HuH-7 (cell line): ENCODE measurements around the gene CACNG6.

Experiments used
- DNase-seq: peaks from one replicate; pipeline ENCODE4 v3.0.0; 2011; ENCODE audit warnings: low spot score

The CACNG6 gene

DNA sequence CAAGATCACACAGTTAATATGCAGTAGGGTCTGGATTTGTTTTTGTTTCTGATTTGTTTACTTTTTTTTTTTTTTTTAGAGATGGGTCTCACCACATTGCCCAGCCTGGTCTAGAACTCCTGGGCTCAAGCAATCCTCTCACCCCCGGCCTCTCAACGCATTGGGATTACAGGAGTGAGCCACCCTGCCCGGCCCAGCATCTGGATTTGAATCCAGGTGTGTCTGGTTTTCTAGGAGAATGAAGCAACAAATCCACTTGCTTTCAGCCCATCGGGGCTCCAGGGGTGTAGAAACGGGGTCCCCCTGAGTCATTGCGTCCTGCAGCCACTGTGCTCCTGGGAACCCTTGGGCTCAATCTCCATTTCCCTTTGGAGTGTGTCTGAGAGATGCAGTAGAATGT, 22.1 kb upstream of the CACNG6 start:
- no peak for DNase-seq

- no peak for DNase-seq
These were observed 19.8 kb upstream of the CACNG6 start for GRCh38 chr19:53971673-53972072.

DNA sequence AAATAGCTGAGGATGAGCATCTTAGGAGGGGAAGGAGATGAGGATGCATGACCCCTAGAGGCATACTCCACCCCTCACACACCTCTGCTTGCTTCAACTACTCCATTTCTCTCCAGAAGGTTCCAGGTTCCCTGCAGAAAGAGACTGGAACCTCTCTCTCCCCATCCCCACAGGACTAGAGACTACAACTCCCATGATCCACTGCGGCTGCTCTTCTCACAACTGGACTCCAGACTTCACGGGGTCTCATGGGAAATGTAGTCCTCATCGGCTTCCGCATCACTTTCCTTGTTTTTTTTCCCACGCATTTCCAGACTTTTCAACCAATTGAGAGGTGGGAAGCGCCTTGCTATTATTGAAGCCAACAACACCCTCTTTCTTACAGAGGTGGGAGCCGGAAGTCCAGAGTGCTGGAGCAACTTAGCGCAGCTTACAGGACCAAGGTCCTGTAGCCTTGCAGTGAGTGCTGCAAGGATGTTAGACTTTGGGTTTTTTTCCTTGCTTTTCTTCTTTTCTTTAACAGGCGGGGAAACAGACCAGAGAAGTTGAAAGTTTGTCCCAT, 13.9 kb upstream of the CACNG6 start:
- DNase-seq = peak; percentile 73

DNA sequence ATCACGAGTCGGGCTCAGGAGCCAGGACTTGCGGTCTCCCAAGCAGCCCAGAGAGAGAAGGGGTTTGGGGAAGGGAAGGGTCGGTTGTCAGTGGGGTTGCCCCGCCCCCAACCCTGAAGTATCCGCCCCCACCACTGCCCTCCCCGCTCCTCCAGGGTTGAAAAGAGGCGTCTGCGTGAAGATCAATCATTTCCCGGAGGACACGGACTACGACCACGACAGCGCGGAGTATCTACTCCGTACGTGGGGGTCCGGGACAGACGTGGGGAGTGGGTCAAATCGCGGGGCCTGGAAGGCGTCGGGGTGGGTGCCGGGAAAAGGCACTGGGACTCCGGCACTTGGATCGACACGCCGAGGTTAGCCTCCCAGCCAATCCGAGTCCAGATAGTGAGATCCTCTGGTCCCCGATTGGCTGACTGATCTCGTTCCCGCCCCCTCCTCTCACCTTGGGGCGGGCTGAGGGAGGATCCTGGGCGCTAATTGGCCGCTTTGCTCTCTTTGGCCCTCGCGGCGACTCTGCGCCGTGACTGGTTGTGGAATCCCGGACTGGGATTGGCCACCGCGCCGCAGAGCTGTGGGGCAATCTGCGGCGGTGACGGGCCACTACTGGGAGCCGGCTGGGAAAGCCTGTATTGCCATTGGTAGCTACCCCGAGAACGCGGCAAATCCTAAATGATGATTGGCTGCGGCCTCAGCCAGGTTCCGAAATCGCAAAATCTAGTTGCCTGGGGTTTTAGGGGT, 13.3 kb upstream of the CACNG6 start:
- no peak for DNase-seq

DNA sequence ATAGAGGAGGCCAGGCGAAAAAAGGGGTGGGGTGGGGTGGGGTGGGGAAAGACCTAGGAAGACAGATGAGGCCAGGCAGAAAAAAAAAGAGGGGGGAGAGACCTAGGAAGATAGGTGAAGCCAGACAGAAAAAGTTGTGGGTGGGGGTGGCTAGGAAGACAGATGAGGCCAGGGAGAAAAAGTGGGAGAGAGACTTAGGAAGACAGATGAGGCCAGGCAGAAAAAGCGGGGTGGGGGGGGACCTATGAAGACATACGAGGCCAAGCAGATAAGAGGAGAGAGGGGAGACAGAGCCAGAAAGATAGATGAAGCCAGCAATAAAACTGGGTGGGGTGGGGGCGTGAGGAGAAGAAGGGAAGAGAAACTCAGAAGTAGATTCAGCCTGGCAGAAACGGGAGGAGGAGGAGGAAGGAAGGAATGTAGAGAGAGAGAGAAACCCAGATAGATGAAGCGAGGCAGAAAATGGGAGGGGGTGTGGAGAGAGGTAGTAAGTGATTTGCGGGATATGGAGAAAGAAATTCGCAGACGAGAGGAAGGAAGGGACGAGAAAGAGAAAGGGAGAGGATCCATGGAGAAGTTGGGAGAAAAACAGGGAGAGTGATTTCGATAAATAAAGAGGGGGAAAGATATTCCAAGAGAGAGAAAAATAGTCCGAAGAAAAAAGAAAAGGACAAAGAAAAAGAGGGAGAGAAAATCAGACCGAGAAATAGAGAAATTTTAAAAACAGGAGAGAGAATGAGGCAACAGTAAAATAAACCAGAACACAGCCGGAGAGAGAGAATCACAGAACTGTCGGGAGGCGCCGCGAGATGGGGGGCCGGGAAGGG, 12.2 kb upstream of the CACNG6 start:
- DNase-seq = no peak

DNA sequence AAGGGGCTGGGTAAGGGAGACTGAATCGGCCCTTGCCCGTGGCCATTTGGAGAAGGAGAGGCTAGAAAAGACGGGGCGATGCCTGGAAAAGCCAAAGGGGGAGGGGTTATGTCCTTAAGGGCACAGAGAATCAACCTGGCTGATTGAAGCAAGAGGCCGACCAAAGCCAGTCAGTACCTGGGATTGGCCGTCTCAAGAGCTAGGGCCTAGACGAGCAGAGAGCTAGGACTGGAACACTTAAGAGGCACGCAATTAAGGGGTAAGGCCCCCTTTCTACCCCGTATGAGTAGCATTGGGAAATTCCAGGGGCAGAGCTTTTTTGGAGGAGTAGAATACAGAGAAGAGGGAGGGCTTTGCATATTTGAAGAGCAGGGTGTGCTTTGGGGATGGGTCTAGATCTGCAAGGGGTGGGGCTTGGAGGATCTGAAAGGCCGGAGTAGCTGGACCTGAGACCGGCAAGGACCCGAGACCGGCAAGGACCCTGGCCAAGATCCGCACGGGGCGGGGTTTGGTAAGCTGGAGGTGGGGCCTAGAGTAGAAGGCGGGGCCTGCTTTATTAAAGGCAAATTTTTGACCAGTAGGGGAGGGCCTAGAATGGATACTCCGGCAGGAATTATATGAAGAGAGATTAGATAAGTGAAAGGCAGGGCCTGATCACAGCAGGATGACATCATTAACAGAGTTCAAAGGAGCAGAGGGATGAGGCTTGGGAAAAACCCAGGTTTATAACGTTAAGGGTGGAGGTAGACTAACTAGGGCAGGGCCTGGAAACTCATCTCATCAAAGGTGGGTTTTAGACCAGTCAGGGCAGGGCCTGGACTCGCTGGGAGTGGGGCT, 10.7 kb upstream of the CACNG6 start:
- DNase-seq = peak; percentile 61

- no peak for DNase-seq
These were observed 10.0 kb upstream of the CACNG6 start for GRCh38 chr19:53981376-53981951.

DNA sequence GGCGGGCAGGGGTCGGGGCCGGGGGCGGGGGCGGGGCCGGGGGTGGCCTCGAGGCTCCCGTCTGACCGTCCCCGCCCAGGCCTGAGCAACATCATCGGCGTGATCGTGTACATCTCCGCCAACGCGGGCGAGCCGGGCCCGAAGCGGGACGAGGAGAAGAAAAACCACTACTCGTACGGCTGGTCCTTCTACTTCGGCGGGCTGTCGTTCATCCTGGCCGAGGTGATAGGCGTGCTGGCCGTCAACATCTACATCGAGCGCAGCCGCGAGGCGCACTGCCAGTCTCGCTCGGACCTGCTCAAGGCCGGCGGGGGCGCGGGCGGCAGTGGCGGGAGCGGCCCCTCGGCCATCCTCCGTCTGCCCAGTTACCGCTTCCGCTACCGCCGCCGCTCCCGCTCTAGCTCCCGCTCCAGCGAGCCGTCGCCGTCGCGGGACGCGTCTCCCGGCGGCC, 9.4 kb upstream of the CACNG6 start:
- DNase-seq = no peak

- DNase-seq = no peak
These were observed 8.8 kb upstream of the CACNG6 start for GRCh38 chr19:53982611-53983010.

DNA sequence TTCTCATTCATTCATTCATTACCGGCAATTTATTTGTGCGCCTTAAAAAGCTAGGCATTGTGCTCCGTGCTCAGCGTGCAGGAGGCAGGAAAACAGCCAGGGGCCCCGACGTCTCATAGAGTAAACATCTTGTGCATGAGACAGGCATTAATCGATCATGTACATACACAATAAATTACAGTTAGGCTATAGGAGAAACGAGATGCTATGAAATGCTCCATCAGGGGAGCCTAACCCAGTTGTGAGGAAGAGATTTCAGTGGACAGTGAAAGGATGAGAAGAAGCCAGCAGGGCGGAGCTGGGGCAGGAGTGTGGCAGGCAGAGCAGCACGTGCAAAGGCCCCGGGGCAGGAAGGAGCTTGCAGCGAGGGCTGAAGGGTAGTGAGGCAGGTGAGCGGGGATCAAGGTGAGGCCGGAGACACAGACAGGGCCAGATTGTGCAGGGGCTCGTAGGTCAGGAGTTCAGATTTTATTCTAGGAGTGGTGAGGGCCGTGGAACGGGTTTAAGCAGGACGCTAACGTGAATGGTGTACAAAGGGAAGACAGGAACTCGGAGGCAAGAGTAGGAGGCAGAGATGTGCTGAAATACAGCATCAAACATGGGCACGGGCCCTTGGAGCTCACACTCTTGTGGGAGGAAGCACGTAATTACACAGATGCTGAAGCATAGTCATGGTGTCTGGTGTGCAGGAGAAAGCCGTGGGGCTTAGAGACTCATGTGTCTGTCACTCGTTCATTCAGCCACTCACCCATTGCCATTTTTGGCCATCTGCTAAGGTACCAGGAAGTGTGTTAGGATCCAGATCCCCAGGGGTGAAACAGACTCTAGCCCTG, 7.8 kb upstream of the CACNG6 start:
- no peak for DNase-seq

DNA sequence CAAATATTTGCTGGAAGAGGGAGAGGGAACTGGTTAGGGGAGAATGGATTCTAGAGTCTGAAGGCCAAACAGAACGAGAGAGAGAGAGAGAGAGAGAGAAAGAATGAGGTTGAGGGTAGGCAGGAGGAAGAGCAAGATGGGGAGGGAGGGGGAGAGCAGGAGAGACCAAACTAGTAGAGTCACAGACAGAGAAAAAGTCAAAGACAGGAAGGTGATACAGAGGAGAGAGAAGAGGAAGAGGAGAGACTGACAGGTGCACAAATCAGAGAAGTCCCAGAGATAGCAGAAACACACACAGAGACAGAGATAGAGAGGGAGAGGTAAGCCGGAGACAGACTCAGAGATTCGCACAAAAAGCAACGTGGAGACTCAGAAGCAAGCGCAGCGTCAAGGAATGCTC, 5.6 kb upstream of the CACNG6 start:
- DNase-seq = no peak

DNA sequence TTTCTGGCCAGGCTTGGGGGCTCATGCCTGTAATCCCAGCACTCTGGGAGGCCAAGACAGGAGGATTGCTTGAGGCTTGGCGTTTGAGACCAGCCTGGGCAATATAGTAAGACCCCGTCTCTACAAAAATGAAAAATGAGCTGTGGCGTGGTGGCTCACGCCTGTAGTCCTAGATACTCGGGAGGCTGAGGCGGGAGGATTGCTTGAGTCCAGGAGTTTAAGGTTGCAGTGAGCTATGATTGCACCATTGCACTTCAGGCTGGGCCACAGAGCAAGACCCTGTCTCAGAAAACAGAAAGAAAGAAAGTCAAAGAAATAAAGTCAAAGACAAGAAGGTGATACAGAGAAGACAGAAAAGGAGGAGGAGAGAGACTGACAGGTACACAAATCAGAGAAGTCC, 2.5 kb upstream of the CACNG6 start:
- DNase-seq = no peak

DNA sequence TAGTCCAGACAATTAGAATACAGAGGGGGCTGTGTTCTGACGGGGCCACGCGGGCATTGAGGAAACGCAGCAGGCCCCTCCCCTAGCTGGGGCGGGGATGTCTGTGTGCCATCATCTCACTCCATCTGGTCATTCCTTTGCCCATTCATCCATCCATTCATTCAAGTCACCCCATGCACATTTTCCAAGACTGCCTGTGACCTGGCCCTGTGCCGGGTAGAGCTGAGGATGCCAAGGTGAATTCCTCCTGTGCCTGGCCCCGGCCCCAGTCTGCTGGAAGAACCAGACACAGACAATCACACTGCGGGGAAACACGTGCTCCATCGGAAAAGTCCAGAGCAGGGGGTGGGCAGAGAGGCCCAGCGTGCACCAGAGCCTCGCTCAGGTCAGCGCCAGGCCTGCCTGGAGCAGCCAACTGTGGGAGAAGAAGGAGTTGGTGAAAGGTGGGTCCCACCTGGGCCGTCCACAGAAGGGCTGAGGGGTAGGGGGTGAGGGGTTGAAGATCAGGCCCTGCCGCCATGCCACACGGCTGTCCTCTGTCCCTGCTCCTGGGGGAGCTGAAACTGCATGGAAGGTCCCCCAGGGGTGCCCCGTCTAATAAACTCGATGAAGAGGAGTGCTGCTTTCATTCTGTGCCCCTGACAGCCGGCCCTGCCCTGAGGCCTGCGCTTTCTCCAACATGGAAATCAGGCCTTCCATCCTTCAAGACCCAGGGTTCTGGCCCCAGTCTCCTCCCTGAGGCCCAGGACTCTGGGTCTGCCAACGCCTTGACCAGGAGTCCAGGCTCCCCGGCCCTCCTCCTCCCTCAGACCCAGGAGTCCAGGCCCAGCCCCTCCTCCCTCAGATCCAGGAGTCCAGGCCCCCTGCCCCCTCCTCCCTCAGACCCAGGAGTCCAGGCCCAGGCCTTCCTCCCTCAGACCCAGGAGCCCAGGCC, 1.6 kb upstream of the CACNG6 start:
- no peak for DNase-seq

GRCh38 chr19:53992211-53992610, 774 bp downstream of the CACNG6 start:
- DNase-seq = no peak

GRCh38 chr19:53992815-53993214, 1.4 kb downstream of the CACNG6 start:
- DNase-seq = no peak

- DNase-seq = no peak
These were observed 2.0 kb downstream of the CACNG6 start for GRCh38 chr19:53993448-53993847.

DNA sequence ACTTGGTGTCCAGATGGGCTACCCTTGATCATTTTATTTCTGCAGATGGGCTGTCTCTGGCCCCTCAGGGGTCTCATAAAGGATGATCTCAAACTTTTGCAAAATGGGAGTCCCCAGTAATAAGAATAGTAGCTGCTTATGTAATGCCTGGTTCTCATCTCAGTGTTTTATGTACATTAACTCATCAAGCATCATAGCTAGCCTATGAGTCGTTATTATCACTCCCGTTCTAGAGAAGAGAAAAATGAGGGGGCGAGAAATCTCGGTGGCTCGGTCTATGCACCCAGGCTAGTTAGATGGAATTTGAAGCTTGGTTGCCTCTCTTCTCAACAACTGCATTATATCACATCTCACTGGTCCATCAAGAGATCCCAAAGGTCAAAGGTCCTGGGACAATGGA, 3.4 kb downstream of the CACNG6 start:
- DNase-seq = no peak

GRCh38 chr19:53998223-53998622, 6.8 kb downstream of the CACNG6 start:
- DNase-seq = no peak

GRCh38 chr19:53999694-54000093, 8.3 kb downstream of the CACNG6 start:
- DNase-seq = no peak

GRCh38 chr19:54001496-54001895, 10.1 kb downstream of the CACNG6 start:
- DNase-seq = no peak
